ENCODE results near the gene CADPS. TPM values are rescaled to one million over a fixed set of nuclear protein-coding genes. Genes with fewer than 3 reads are reported as not detected.

Gene CADPS
- polyA plus RNA-seq, 1 of the 3 experiments (the other 2 are of a cell fraction): 5.8 TPM

DNA sequence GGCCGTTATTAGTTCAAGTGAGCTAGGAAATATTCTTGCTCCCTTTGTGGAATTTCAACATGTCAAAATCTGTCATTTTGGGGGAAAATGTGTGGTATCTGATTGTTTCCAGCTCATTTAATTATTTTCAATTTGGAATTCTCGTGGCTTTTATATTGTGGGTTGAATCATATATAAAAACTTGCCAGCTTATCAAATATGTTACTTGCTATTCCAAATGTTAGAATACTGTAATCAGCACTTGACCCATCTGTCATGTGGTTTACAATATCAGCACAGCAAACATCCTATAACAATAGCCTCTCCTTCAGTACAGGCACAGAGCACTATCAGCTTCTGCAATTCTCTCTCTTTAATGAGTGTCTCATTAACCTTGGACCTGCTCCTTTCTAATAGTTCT lies 371.7 kb downstream of the CADPS start:
- Histone ChIP-seq H3K4me3 (ENCODE audit: low read depth in 2 of 2, low read length in 1 of 2) (no peak overlapping the region), H3K27me3 (ENCODE audit: insufficient read depth) (no peaks in the 10 kb centered on the region), H2AFZ (ENCODE audit: low read depth) (no peak overlapping the region), H4K20me1 (ENCODE audit: insufficient read depth) (no peaks in the 10 kb centered on the region), H3K79me2 (ENCODE audit: insufficient read depth) (no peaks in the 10 kb centered on the region), H3K4me1 (ENCODE audit: control insufficient read depth in 1 of 2, insufficient read depth in 2 of 2, low read depth in 1 of 2, low read length in 1 of 2) (peaks cover 0 to 3% of the 10 kb centered on the region in 2 experiments; a peak in 1 of 4 replicates), H3K27ac (ENCODE audit: low read depth in 2 of 2, low read length in 1 of 2) (no peak overlapping the region), H3K9me2 (no peaks in the 10 kb centered on the region), H3K36me3 (replicated peaks in 1 of 2; ENCODE audit: control insufficient read depth in 1 of 2, insufficient read depth in 2 of 2, low read length in 1 of 2) (no peaks in the 10 kb centered on the region), H3F3A (replicated peaks; ENCODE audit: insufficient read depth) (no peaks in the 10 kb centered on the region), H3K4me2 (no peak overlapping the region), H3K9ac (no peak overlapping the region), H3K9me3 (no peaks in the 10 kb centered on the region)
- 68% methylated on average over 2 of the region's 2 CpGs for WGBS (ENCODE audit: low lambda C conversion rate)
- CTCF ChIA-PET: interaction anchor here (1.1 kb wide), 2 partner anchors 10 to 15 kb away, joined by 3 to 4 read pairs; no protein-coding TSS in a partner anchor
- no peak for DNase-seq
- no peak for TF ChIP-seq MXI1 (IDR thresholded peaks at IDR 0.05; ENCODE audit: low read depth, low read length)
- TF ChIP-seq ELF1 (IDR thresholded peaks at IDR 0.05): no peak
- TF ChIP-seq EZH2phosphoT487 (IDR thresholded peaks at IDR 0.05; ENCODE audit: borderline replicate concordance, low read depth): no peak
- no peak for TF ChIP-seq GABPA (IDR thresholded peaks at IDR 0.05; ENCODE audit: low read depth)
- TF ChIP-seq, protein P1, sequence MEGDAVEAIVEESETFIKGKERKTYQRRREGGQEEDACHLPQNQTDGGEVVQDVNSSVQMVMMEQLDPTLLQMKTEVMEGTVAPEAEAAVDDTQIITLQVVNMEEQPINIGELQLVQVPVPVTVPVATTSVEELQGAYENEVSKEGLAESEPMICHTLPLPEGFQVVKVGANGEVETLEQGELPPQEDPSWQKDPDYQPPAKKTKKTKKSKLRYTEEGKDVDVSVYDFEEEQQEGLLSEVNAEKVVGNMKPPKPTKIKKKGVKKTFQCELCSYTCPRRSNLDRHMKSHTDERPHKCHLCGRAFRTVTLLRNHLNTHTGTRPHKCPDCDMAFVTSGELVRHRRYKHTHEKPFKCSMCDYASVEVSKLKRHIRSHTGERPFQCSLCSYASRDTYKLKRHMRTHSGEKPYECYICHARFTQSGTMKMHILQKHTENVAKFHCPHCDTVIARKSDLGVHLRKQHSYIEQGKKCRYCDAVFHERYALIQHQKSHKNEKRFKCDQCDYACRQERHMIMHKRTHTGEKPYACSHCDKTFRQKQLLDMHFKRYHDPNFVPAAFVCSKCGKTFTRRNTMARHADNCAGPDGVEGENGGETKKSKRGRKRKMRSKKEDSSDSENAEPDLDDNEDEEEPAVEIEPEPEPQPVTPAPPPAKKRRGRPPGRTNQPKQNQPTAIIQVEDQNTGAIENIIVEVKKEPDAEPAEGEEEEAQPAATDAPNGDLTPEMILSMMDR (IDR thresholded peaks at IDR 0.05): no peak
- no peak for TF ChIP-seq YY1 (IDR thresholded peaks at IDR 0.05; ENCODE audit: low read depth)
- no peak for TF ChIP-seq RXRA (IDR thresholded peaks at IDR 0.05; ENCODE audit: borderline replicate concordance, low read depth)
- no peak for TF ChIP-seq FOXJ3 (CRISPR knock-in tag; IDR thresholded peaks at IDR 0.05)
- TF ChIP-seq, protein P2, sequence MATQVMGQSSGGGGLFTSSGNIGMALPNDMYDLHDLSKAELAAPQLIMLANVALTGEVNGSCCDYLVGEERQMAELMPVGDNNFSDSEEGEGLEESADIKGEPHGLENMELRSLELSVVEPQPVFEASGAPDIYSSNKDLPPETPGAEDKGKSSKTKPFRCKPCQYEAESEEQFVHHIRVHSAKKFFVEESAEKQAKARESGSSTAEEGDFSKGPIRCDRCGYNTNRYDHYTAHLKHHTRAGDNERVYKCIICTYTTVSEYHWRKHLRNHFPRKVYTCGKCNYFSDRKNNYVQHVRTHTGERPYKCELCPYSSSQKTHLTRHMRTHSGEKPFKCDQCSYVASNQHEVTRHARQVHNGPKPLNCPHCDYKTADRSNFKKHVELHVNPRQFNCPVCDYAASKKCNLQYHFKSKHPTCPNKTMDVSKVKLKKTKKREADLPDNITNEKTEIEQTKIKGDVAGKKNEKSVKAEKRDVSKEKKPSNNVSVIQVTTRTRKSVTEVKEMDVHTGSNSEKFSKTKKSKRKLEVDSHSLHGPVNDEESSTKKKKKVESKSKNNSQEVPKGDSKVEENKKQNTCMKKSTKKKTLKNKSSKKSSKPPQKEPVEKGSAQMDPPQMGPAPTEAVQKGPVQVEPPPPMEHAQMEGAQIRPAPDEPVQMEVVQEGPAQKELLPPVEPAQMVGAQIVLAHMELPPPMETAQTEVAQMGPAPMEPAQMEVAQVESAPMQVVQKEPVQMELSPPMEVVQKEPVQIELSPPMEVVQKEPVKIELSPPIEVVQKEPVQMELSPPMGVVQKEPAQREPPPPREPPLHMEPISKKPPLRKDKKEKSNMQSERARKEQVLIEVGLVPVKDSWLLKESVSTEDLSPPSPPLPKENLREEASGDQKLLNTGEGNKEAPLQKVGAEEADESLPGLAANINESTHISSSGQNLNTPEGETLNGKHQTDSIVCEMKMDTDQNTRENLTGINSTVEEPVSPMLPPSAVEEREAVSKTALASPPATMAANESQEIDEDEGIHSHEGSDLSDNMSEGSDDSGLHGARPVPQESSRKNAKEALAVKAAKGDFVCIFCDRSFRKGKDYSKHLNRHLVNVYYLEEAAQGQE (IDR thresholded peaks at IDR 0.05; ENCODE audit: low read depth, low read length): no peak
- POLR2A ChIA-PET: no interaction called here

Measured in SK-N-SH (cell line).